ENCODE results near the gene TASP1.

- TF ChIP-seq CTCF (optimal IDR thresholded peaks at IDR 0.05 in 1 of 3, IDR thresholded peaks at IDR 0.05 in 1 of 3, conservative IDR thresholded peaks at IDR 0.05 in 1 of 3; ENCODE audit: extremely low read depth in 1 of 3, insufficient read depth in 2 of 3, low read length in 3 of 3) = no peak
- TF ChIP-seq EZH2 (IDR thresholded peaks at IDR 0.05; ENCODE audit: low read length) = no peak
Measured at GRCh38 chr20:13530146-13530545, 108.6 kb downstream of the TASP1 start.
